Testis (tissue), 3 donors: ENCODE data around the gene ZPBP2. TPM values are rescaled to one million over a fixed set of nuclear protein-coding genes. Genes with fewer than 3 reads are reported as not detected.

Experiments used
- DNase-seq: peaks from one replicate; pipeline ENCODE4 v3.0.0-alpha.2; 2019
- H3K27ac ChIP-seq, 2 donors: fragments of 200-600 bp; sonication (generic); one replicate each; pipeline ENCODE4 v1.5.1; 2019
- H3K27me3 ChIP-seq: fragments of 200-600 bp; sonication (generic); one replicate; pipeline ENCODE4 v1.5.1; 2019
- H3K36me3 ChIP-seq: fragments of 200-600 bp; sonication (generic); one replicate; pipeline ENCODE4 v1.5.1; 2017; ENCODE audit warnings: low read depth; ENCODE audit errors: missing control alignments
- H3K4me1 ChIP-seq: fragments of 200-600 bp; sonication (generic); one replicate; pipeline ENCODE4 v1.5.1; 2019
- H3K4me3 ChIP-seq, 2 donors: fragments of 200-600 bp; sonication (generic); one replicate each; pipeline ENCODE4 v1.5.1; 2017 to 2019
- H3K9me3 ChIP-seq: fragments of 200-600 bp; sonication (generic); one replicate; pipeline ENCODE4 v1.5.1; 2017
- CTCF ChIP-seq, 3 experiments: fragments of 450-650 bp in 2 of 3; fragments of 200-600 bp in 1 of 3; sonication (generic) in 1 of 3; IDR thresholded peaks; one replicate each; pipeline ENCODE4 v1.5.1; 2016 to 2019; ENCODE audit warnings: antibody characterized with exemption in 3 of 3, mild to moderate bottlenecking in 2 of 3, moderate library complexity in 1 of 3
- POLR2A ChIP-seq: fragments of 450-650 bp; IDR thresholded peaks from one replicate; pipeline ENCODE4 v1.6.1; 2017; ENCODE audit warnings: antibody characterized with exemption, mild to moderate bottlenecking, moderate library complexity
- WGBS, 2 donors: methylation state at CpG; one replicate each; pipeline ENCODE4 v1.1.5; 2018; 5-methylcytosine and 5-hydroxymethylcytosine counted together
- intact Hi-C: fragments of 100-400 bp; cut with DNase I; formaldehyde crosslinking; loops from one replicate; pipeline ENCODE4 v1.15.1; 2023; ENCODE audit warnings: low total_unique reads
- polyA plus RNA-seq: library from polyadenylated mRNA; stranded (reverse); fragments of 350-450 nt; fragmentation: Illumina TruSeq; extraction: RNeasy Lipid Tissue Mini Kit (QIAGEN cat#74804); gene quantifications from one replicate; pipeline ENCODE4 v1.2.3, GENCODE V29; 2014; ENCODE audit warnings: low read depth, low replicate concordance; ENCODE audit not compliant: insufficient read depth
- total RNA-seq, 2 donors: library from RNA; depleted of rRNA; stranded (reverse); fragments of >200 nt; gene quantifications; one replicate each; pipeline ENCODE4 v1.2.3, GENCODE V29; 2016

The ZPBP2 gene
- total and polyA plus RNA-seq, 3 donors from 2014 or later: 45.1 to 224 (median 63.1) TPM

GRCh38 chr17:39903158-39903884 is 35.3 kb downstream of the ZPBP2 start:
- WGBS, 2 donors: 84 to 87% methylated on average over 4 of the region's 4 CpGs
- Histone ChIP-seq H3K4me1 (no peaks in the 10 kb centered on the region), H3K36me3 (no peaks in the 10 kb centered on the region), H3K9me3 (no peaks in the 10 kb centered on the region), H3K4me3 (no peak overlapping the region), H3K27me3 (no peaks in the 10 kb centered on the region), H3K27ac (no peak overlapping the region)
- TF ChIP-seq CTCF (IDR thresholded peaks at IDR 0.05) (no peak), POLR2A (no peak)
- DNase-seq: no peak
- intact Hi-C loops: no loop called here

- no peak for DNase-seq
- Histone ChIP-seq H3K27me3 (no peaks in the 10 kb centered on the region), H3K27ac (no peak overlapping the region), H3K4me1 (no peaks in the 10 kb centered on the region), H3K9me3 (no peaks in the 10 kb centered on the region), H3K36me3 (no peaks in the 10 kb centered on the region), H3K4me3 (no peak overlapping the region)
- intact Hi-C loops: no loop called here
- TF ChIP-seq CTCF (IDR thresholded peaks at IDR 0.05): no peak
- TF ChIP-seq POLR2A: no peak
- WGBS, 2 donors: 82 to 83% methylated on average over 3 of the region's 3 CpGs
Observed at GRCh38 chr17:39904990-39905288, 36.9 kb downstream of the ZPBP2 start.

GRCh38 chr17:39908789-39909352 is 40.9 kb downstream of the ZPBP2 start:
- Histone ChIP-seq H3K27ac (no peak overlapping the region), H3K4me1 (no peaks in the 10 kb centered on the region), H3K27me3 (no peaks in the 10 kb centered on the region), H3K36me3 (no peaks in the 10 kb centered on the region), H3K9me3 (no peaks in the 10 kb centered on the region), H3K4me3 (no peak overlapping the region)
- WGBS, 2 donors: 86 to 93% methylated on average over 6 of the region's 6 CpGs
- no peak for TF ChIP-seq CTCF (IDR thresholded peaks at IDR 0.05)
- no peak for DNase-seq
- intact Hi-C loops: no loop called here

GRCh38 chr17:39913989-39914388 is 46.0 kb downstream of the ZPBP2 start:
- Histone ChIP-seq H3K4me1 (no peaks in the 10 kb centered on the region), H3K27me3 (no peaks in the 10 kb centered on the region), H3K4me3 (no peak overlapping the region), H3K36me3 (no peaks in the 10 kb centered on the region), H3K9me3 (no peaks in the 10 kb centered on the region), H3K27ac (no peak overlapping the region)
- intact Hi-C loops: no loop called here
- DNase-seq: no peak
- WGBS, 2 donors: 88 to 95% methylated on average over 3 of the region's 3 CpGs
- TF ChIP-seq POLR2A (no peak), CTCF (IDR thresholded peaks at IDR 0.05) (no peak)

GRCh38 chr17:39915559-39915958 is 47.6 kb downstream of the ZPBP2 start:
- intact Hi-C loops: no loop called here
- Histone ChIP-seq H3K9me3 (no peaks in the 10 kb centered on the region), H3K27ac (no peak overlapping the region), H3K4me1 (no peaks in the 10 kb centered on the region), H3K4me3 (no peak overlapping the region), H3K36me3 (no peaks in the 10 kb centered on the region), H3K27me3 (no peaks in the 10 kb centered on the region)
- WGBS, 2 donors: 66 to 96% methylated on average over 4 of the region's 4 CpGs
- TF ChIP-seq CTCF (IDR thresholded peaks at IDR 0.05) (no peak), POLR2A (no peak)
- no peak for DNase-seq
